Hematopoietic multipotent progenitor cell treated with erythropoietin and hydrocortisone succinate and interleukin-3 and kit ligand, for 4 days (in vitro differentiated cells): Measurements from ENCODE around the gene OR6C3.
"Not testable (repeated sequence)": the region's sequence is repeated elsewhere in the genome, so short reads cannot be mapped to it uniquely, and the experiment has no call there.

Experiments
- DNase-seq: peaks from one replicate; pipeline ENCODE4 v3.0.0-alpha.2; 2015

OR6C3 gene

GRCh38 chr12:55330446-55330845, at the start of gene OR6C3:
Gene OR6C3, plus strand, starts transcription at chr12:55330746. Its CDS starts 955 bp downstream, at chr12:55331701.
- no peak for DNase-seq

DNA sequence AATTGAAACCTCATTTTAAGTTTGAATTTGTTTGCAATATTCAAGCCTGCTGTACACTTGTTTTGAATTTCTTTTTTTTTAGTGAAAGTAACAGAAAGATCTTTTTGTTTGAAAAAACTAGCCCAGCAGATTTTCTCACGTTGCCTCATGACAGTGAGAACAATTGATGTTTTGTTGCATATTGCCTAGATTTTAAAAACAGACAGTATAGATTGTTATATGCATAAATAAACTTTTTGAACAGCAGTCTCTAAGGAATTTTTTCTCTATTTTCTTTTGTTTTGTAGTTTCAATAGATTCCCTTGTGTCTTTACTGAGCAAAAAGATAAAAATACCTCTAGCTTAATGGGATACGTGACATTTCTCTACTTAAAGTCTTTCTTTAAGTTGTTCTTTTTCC, 49.6 kb upstream of the OR6C3 start:
- no peak for DNase-seq

DNA sequence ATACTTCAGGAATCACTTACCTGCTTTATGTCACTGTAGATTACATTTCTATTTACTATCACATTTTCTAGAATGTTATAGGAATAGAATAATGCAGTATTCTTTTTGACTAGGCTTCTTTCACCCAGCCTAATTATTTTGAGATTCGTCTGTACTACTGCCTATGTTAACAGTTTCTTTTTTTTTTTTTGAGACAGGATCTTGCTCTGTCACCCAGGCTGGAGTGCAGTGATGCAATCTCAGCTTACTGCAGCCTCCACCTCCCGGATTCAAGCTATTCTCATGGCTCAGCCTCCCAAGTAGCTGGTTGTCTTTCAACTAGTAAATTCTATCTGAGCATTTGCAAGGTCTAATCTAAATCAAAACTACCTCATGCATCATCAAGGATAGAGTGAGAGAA, 40.5 kb upstream of the OR6C3 start:
- no peak for DNase-seq

DNA sequence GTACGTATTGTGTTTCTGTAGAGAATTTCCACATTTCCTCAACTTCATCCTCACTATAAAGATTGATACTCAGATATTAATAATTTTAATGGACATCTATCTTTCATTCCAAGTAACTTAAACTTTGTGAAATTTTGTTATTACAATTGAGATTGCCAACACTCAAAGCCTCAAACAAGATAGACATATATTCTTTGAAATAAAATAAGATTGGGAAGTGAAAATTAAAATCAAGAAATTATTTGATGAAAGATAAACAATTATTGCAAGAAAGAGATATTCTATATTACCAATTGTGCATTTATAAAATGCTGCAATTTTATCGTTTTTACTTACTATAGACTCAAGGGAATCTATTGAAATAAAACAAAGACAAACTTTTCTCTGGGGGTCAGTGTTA, 34.1 kb upstream of the OR6C3 start, which contains the start of gene OR6C6:
TSS of gene OR6C6 (minus strand) at position 101 of the 400 bp plus-strand sequence. CDS start 1,337 bp downstream, outside the sequence.
- DNase-seq, result no peak

DNA sequence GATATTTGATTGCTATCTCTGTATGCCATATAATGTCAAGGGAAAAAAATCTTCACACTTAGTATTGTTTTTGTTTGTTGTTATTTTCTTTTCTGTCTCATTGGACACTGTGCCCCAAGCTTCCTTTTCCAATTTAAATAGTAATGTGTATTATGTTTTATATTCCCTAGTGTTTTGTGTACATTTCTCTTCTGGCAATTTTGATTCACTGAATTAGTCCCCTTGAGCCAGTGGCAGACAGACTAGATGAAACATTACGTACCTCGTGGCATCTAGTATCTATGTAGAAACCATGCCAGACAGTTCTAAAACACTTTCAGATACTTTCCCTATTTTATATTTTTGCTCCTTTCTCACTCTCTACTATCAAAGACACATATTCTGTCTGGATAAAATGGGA, 16.5 kb upstream of the OR6C3 start, which contains the start of gene OR6C1:
TSS of gene OR6C1 (plus strand) at position 301 of the 400 bp plus-strand sequence. CDS start 6,257 bp downstream, outside the sequence.
- no peak for DNase-seq

DNA sequence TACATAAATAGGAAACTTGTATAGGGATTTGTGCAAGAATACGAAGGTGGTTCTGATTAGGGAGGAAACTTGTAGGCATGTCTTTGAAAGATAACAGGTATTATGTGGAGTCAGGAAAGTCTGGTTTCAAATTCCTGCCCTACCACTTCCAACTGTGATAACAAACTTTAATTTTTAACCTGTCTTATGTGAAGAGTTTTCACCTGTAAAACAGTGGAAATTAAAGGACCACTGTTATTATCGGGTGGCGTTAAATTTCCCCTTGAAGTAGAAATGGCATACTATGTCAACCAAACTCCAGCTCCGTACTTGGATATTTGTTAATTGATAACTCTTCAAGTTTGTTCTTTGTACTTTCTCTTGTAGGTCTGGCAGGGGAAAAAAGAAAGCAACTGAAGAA, 10.3 kb upstream of the OR6C3 start:
- no peak for DNase-seq

GRCh38 chr12:55325801-55326200, 4.7 kb upstream of the OR6C3 start:
- DNase-seq, result not testable (repeated sequence)

GRCh38 chr12:55336002-55336401, 5.5 kb downstream of the OR6C3 start:
- no peak for DNase-seq

GRCh38 chr12:55355338-55355737, 24.8 kb downstream of the OR6C3 start:
- not testable (repeated sequence) for DNase-seq

DNA sequence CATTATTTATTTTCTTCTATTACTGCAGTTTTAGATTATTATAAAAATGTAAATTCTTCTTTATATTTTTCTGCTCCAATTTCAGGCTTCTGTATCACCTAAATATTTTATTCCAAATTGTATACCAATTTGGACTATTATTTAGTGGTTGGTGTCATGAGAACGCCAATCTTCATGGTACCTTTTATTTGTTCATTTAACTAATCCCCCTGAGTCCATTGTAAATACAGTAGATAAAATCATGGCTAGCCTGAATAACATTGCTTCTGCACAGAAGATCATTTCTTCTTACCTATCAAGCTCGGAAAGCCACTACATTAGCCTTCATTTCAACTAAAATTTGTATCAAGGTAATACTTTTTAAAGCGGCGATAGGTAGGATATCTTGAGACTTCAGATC, 32.1 kb downstream of the OR6C3 start, which contains the start of gene OR6C75:
TSS of gene OR6C75 (plus strand) at position 301 of the 400 bp plus-strand sequence. CDS start 2,136 bp downstream, outside the sequence.
- DNase-seq, result no peak

DNA sequence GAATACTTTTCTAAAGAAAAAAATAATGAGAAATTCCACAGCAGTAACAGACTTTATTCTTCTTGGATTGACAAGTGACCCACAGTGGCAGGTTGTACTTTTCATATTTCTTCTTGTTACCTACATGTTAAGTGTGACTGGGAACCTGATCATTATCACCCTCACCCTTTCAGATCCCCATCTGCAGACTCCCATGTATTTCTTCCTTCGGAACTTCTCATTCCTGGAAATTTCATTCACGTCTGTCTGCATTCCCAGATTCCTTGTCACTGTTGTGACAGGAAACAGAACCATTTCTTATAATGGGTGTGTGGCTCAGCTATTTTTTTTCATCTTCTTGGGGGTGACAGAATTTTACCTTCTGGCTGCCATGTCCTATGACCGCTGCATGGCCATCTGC, 34.5 kb downstream of the OR6C3 start:
- DNase-seq, result no peak

DNA sequence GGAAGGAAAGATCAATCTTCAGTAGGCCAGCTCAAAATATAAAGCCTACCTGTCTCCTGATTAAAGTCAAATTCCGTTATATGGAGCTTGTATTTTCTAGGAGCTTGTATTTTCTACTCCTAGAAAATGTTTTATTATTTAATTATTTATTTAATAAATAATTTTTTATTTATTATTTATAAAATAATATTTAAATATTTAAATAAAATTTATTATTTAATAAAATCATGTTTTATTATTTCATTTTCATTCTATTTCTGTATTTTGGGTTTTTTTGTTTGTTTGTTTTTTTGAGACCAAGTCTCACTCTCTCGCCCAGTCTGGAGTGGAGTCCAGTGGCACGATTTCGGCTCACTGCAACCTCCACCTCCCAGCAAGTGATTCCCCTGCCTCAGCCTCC, 42.0 kb downstream of the OR6C3 start:
- no peak for DNase-seq
